H9 (cell line): ENCODE measurements around the gene PHF11. TPM values are rescaled to one million over a fixed set of nuclear protein-coding genes. Genes with fewer than 3 reads are reported as not detected.

Experiments used
- DNase-seq: peaks from one replicate; pipeline ENCODE4 v3.0.0-alpha.2; 2017
- H2AFZ ChIP-seq: one replicate; pipeline ENCODE4 v1.6.1; 2013; ENCODE audit warnings: mild to moderate bottlenecking, low read length, control low read depth, moderate library complexity
- H2AK5ac ChIP-seq: 2 replicates; pipeline ENCODE4 v1.6.1; 2013; ENCODE audit warnings: low read length, control low read depth, mixed read lengths; ENCODE audit not compliant: insufficient read length
- H2BK120ac ChIP-seq: one replicate; pipeline ENCODE4 v1.6.1; 2013; ENCODE audit warnings: low read depth, mild to moderate bottlenecking, low read length, control low read depth, inconsistent platforms; ENCODE audit not compliant: poor library complexity, severe bottlenecking
- H2BK12ac ChIP-seq: 2 replicates; pipeline ENCODE4 v1.6.1; 2013; ENCODE audit warnings: low read length, control low read depth, mixed read lengths, low read depth; ENCODE audit not compliant: insufficient read length
- H2BK15ac ChIP-seq: 2 replicates; pipeline ENCODE4 v1.6.1; 2013; ENCODE audit warnings: low read depth, low read length, control low read depth
- H2BK20ac ChIP-seq: one replicate; pipeline ENCODE4 v1.6.1; 2013; ENCODE audit warnings: low read depth, mild to moderate bottlenecking, low read length, control low read depth, inconsistent platforms; ENCODE audit not compliant: poor library complexity, severe bottlenecking
- H2BK5ac ChIP-seq: 2 replicates; pipeline ENCODE4 v1.6.1; 2013; ENCODE audit warnings: low read length, control low read depth, mixed read lengths; ENCODE audit not compliant: insufficient read length
- H3K14ac ChIP-seq: 2 replicates; pipeline ENCODE4 v1.6.1; 2013; ENCODE audit warnings: low read length, control low read depth; ENCODE audit not compliant: insufficient read depth
- H3K18ac ChIP-seq: 2 replicates; pipeline ENCODE4 v1.6.1; 2013; ENCODE audit warnings: low read depth, mild to moderate bottlenecking, mixed read lengths, low read length, control low read depth; ENCODE audit not compliant: insufficient read length
- H3K23ac ChIP-seq: 2 replicates; pipeline ENCODE4 v1.6.1; 2013; ENCODE audit warnings: low read length, control low read depth, mixed read lengths, low read depth; ENCODE audit not compliant: insufficient read length
- H3K23me2 ChIP-seq: 2 replicates; pipeline ENCODE4 v1.6.1; 2013; ENCODE audit warnings: low read depth, mild to moderate bottlenecking, mixed read lengths, low read length, control low read depth; ENCODE audit not compliant: insufficient read length, poor library complexity, severe bottlenecking
- H3K27ac ChIP-seq: 2 replicates; pipeline ENCODE4 v1.5.1; 2013; ENCODE audit warnings: low read length, control low read depth, mixed read lengths, low read depth; ENCODE audit not compliant: insufficient read length
- H3K27me3 ChIP-seq: 2 replicates; pipeline ENCODE4 v1.6.1; 2013; ENCODE audit warnings: low read length, control low read depth, inconsistent platforms; ENCODE audit not compliant: insufficient read depth
- H3K4ac ChIP-seq: 2 replicates; pipeline ENCODE4 v1.6.1; 2013; ENCODE audit warnings: low read depth, mild to moderate bottlenecking, control low read depth, inconsistent platforms, low read length, moderate library complexity
- H3K4me1 ChIP-seq: 2 replicates; pipeline ENCODE4 v1.6.1; 2013; ENCODE audit warnings: low read length, control low read depth, inconsistent platforms; ENCODE audit not compliant: insufficient read depth
- H3K4me2 ChIP-seq: 2 replicates; pipeline ENCODE4 v1.6.1; 2013; ENCODE audit warnings: low read length, control low read depth, mixed read lengths; ENCODE audit not compliant: insufficient read length, insufficient read depth
- H3K56ac ChIP-seq: 2 replicates; pipeline ENCODE4 v1.6.1; 2013; ENCODE audit warnings: low read depth, mild to moderate bottlenecking, mixed read lengths, low read length, control low read depth; ENCODE audit not compliant: insufficient read length
- H3K79me1 ChIP-seq: 2 replicates; pipeline ENCODE4 v1.6.1; 2013; ENCODE audit warnings: low read depth, mild to moderate bottlenecking, moderate library complexity, low read length, control low read depth, inconsistent platforms; ENCODE audit not compliant: insufficient read depth, poor library complexity, severe bottlenecking
- H3K79me2 ChIP-seq: 2 replicates; pipeline ENCODE4 v1.6.1; 2013; ENCODE audit warnings: low read length, control low read depth, inconsistent platforms; ENCODE audit not compliant: insufficient read depth
- H3K9ac ChIP-seq: 2 replicates; pipeline ENCODE4 v1.6.1; 2013; ENCODE audit warnings: low read length, control low read depth, mixed read lengths; ENCODE audit not compliant: insufficient read length; ENCODE audit errors: extremely low read depth
- H3K9me3 ChIP-seq: one replicate; pipeline ENCODE4 v1.6.1; 2013; ENCODE audit warnings: low read depth, low read length, inconsistent platforms; ENCODE audit not compliant: control insufficient read depth
- H3T11ph ChIP-seq: one replicate; pipeline ENCODE4 v1.6.1; 2013; ENCODE audit warnings: mild to moderate bottlenecking, low read length, control low read depth, inconsistent platforms
- H4K20me1 ChIP-seq: one replicate; pipeline ENCODE4 v1.6.1; 2013; ENCODE audit not compliant: control insufficient read depth, insufficient read length, insufficient read depth
- H4K5ac ChIP-seq: 2 replicates; pipeline ENCODE4 v1.6.1; 2013; ENCODE audit warnings: low read depth, mild to moderate bottlenecking, mixed read lengths, low read length, control low read depth; ENCODE audit not compliant: insufficient read length
- H4K8ac ChIP-seq: replicated peaks from 2 replicates; pipeline ENCODE4 v1.6.1; 2013; ENCODE audit warnings: low read length, control low read depth, mixed read lengths, low read depth; ENCODE audit not compliant: insufficient read length
- H4K91ac ChIP-seq: 2 replicates; pipeline ENCODE4 v1.6.1; 2013; ENCODE audit warnings: low read depth, mild to moderate bottlenecking, moderate library complexity, mixed read lengths, low read length, control low read depth; ENCODE audit not compliant: insufficient read length
- H3K27ac Mint-ChIP-seq, 3 experiments: 2 replicates in 2 of 3; 3 replicates in 1 of 3; pipeline ENCODE4 v1.8.0; 2020 to 2021; ENCODE audit warnings: mixed read lengths in 3 of 3, mild to moderate bottlenecking in 1 of 3, moderate library complexity in 1 of 3
- H3K27me3 Mint-ChIP-seq: 2 replicates; pipeline ENCODE4 v1.8.0; 2021; ENCODE audit warnings: low read depth, mild to moderate bottlenecking, moderate library complexity, mixed read lengths
- H3K36me3 Mint-ChIP-seq, 3 experiments: 2 replicates in 2 of 3; 3 replicates in 1 of 3; pipeline ENCODE4 v1.8.0; 2020 to 2021; ENCODE audit warnings: low read depth in 3 of 3, mixed read lengths in 3 of 3; ENCODE audit not compliant: insufficient read depth in 1 of 3
- H3K4me1 Mint-ChIP-seq, 2 experiments: 2 replicates each; pipeline ENCODE4 v1.8.0; 2020; ENCODE audit warnings: mixed read lengths in 2 of 2
- H3K4me3 Mint-ChIP-seq, 2 experiments: 2 replicates in 1 of 2; 3 replicates in 1 of 2; pipeline ENCODE4 v1.8.0; 2020 to 2021; ENCODE audit warnings: mild to moderate bottlenecking in 2 of 2, mixed read lengths in 2 of 2, moderate library complexity in 1 of 2
- H3K9me3 Mint-ChIP-seq, 2 experiments: 2 replicates in 1 of 2; 3 replicates in 1 of 2; pipeline ENCODE4 v1.8.0; 2020; ENCODE audit warnings: mild to moderate bottlenecking in 2 of 2, mixed read lengths in 2 of 2, moderate library complexity in 1 of 2
- CTCF ChIP-seq: fragments of 200-600 bp; sonication (generic); conservative IDR thresholded peaks from 3 replicates; pipeline ENCODE4 v1.8.0; 2021; ENCODE audit warnings: antibody characterized with exemption, mild to moderate bottlenecking
- WGBS: extraction: QIAGEN DNeasy Blood & Tissue Kit; methylation state at CpG from one replicate; pipeline ENCODE4 v1.1.7; 2013; ENCODE audit warnings: missing lambda C conversion rate, low lambda C conversion rate, mixed read lengths; ENCODE audit not compliant: insufficient read length; ENCODE audit errors: extremely low coverage; 5-methylcytosine and 5-hydroxymethylcytosine counted together
- total RNA-seq: library from RNA; stranded (reverse); gene quantifications from 2 replicates; pipeline ENCODE4 v1.2.1, GENCODE V29; 2021

PHF11 gene
- total RNA-seq, 1 experiment from 2014 or later = 13.5 TPM

GRCh38 chr13:49476529-49476928, 19.2 kb upstream of the PHF11 start:
- H3T11ph ChIP-seq = no peak overlapping the region
- no peaks in the 10 kb centered on the region for H4K20me1 ChIP-seq
- Mint-ChIP-seq H3K4me3 (no peak overlapping the region), H3K4me1 (no peaks in the 10 kb centered on the region), H3K27me3 (no peaks in the 10 kb centered on the region), H3K36me3 (peaks cover 2 to 11% (median 5%) of the 10 kb centered on the region in 3 experiments; a peak in 4 of 7 replicates), H3K27ac (no peak overlapping the region), H3K9me3 (no peaks in the 10 kb centered on the region)
- H3K4ac ChIP-seq = no peak overlapping the region
- no peaks in the 10 kb centered on the region for H3K9me3 ChIP-seq
- H3K27ac ChIP-seq = no peak overlapping the region
- no peaks in the 10 kb centered on the region for H3K27me3 ChIP-seq
- H2BK120ac ChIP-seq = no peak overlapping the region
- no peaks in the 10 kb centered on the region for H3K23me2 ChIP-seq
- H2AK5ac ChIP-seq = no peak overlapping the region
- H3K79me1 ChIP-seq = no peaks in the 10 kb centered on the region
- H3K4me1 ChIP-seq = no peaks in the 10 kb centered on the region
- no peak for TF ChIP-seq CTCF
- WGBS = no CpG with 5 or more reads among the region's 7 CpGs
- no peak overlapping the region for H3K9ac ChIP-seq
- H2BK15ac ChIP-seq = no peak overlapping the region
- H4K8ac ChIP-seq = no peak overlapping the region
- H3K4me2 ChIP-seq = no peak overlapping the region
- no peak for DNase-seq
- no peak overlapping the region for H3K23ac ChIP-seq
- H3K56ac ChIP-seq = no peak overlapping the region
- no peak overlapping the region for H4K5ac ChIP-seq
- no peak overlapping the region for H2BK5ac ChIP-seq
- no peak overlapping the region for H2AFZ ChIP-seq
- H4K91ac ChIP-seq = no peak overlapping the region
- H2BK12ac ChIP-seq = no peak overlapping the region
- H3K18ac ChIP-seq = no peak overlapping the region
- no peak overlapping the region for H3K14ac ChIP-seq
- H2BK20ac ChIP-seq = no peak overlapping the region
- H3K79me2 ChIP-seq = no peaks in the 10 kb centered on the region
